GM18873 (cell line): ENCODE measurements around the gene ZNF341.

Source experiments
- ATAC-seq: cut with Tn5 transposase; IDR thresholded peaks from one replicate; pipeline ENCODE4 v1.9.1; 2021; ENCODE audit warnings: mild to moderate bottlenecking, moderate library complexity, moderate number of reproducible peaks; ENCODE audit not compliant: unreplicated experiment, low FRiP score

ZNF341 gene

GRCh38 chr20:33838035-33838864 lies 106.5 kb downstream of the ZNF341 start:
- no peak for ATAC-seq

- no peak for ATAC-seq
Observed at GRCh38 chr20:33839591-33839990, 107.8 kb downstream of the ZNF341 start.

- ATAC-seq = no peak
Observed at GRCh38 chr20:33840160-33840559, 108.4 kb downstream of the ZNF341 start.

- ATAC-seq = no peak
Observed at GRCh38 chr20:33840759-33841435, 109.1 kb downstream of the ZNF341 start.

- ATAC-seq = no peak
Observed at GRCh38 chr20:33841436-33841799, 109.6 kb downstream of the ZNF341 start.
